Liver (tissue), 9 donors: ENCODE measurements around the gene EGLN1. TPM values are rescaled to one million over a fixed set of nuclear protein-coding genes. Genes with fewer than 3 reads are reported as not detected.
A peak's percentile ranks its signal among the peaks of the same experiment; 100 is the strongest.
"Not testable (repeated sequence)": the region's sequence is repeated elsewhere in the genome, so short reads cannot be mapped to it uniquely, and the experiment has no call there.

Source experiments
- DNase-seq: peaks from one replicate; pipeline ENCODE4 v3.0.0-alpha.2; 2017; ENCODE audit warnings: low spot score
- H3K27ac ChIP-seq, 2 donors: one replicate each; pipeline ENCODE4 v1.7.0; 2013; ENCODE audit warnings: inconsistent platforms in 2 of 2, low read length in 2 of 2, control low read depth in 1 of 2, low read depth in 1 of 2, mild to moderate bottlenecking in 1 of 2
- H3K27me3 ChIP-seq, 4 donors: one replicate each; pipeline versions ENCODE4 v1.6.1 to v1.7.0; 2013; ENCODE audit warnings: low read length in 3 of 4, inconsistent platforms in 1 of 4, mild to moderate bottlenecking in 1 of 4, moderate library complexity in 1 of 4; ENCODE audit not compliant: control insufficient read depth in 4 of 4, insufficient read depth in 4 of 4
- H3K36me3 ChIP-seq, 4 donors: one replicate each; pipeline versions ENCODE4 v1.6.1 to v1.7.0; 2013; ENCODE audit warnings: low read length in 3 of 4, mild to moderate bottlenecking in 3 of 4, low read depth in 1 of 4, moderate library complexity in 1 of 4; ENCODE audit not compliant: control insufficient read depth in 4 of 4, insufficient read depth in 3 of 4
- H3K4me1 ChIP-seq, 4 donors: one replicate each; pipeline versions ENCODE4 v1.6.1 to v1.7.0; 2013; ENCODE audit warnings: low read length in 3 of 4, mild to moderate bottlenecking in 3 of 4, moderate library complexity in 1 of 4; ENCODE audit not compliant: control insufficient read depth in 4 of 4, insufficient read depth in 4 of 4
- H3K4me3 ChIP-seq, 3 donors: one replicate each; pipeline versions ENCODE4 v1.6.1 to v1.7.0; 2013; ENCODE audit warnings: low read length in 3 of 3, control low read depth in 1 of 3, low read depth in 1 of 3, mild to moderate bottlenecking in 1 of 3
- H3K9ac ChIP-seq, 2 donors: one replicate each; pipeline ENCODE4 v1.7.0; 2013; ENCODE audit warnings: low read length in 2 of 2, mild to moderate bottlenecking in 2 of 2, moderate library complexity in 2 of 2, control low read depth in 1 of 2, low read depth in 1 of 2
- H3K9me3 ChIP-seq, 4 donors: one replicate each; pipeline versions ENCODE4 v1.6.1 to v1.7.0; 2013; ENCODE audit warnings: low read length in 3 of 4; ENCODE audit not compliant: control insufficient read depth in 4 of 4
- EGR1 ChIP-seq, 2 donors: IDR thresholded peaks; 2 replicates each; pipeline ENCODE4 v1.6.1; 2016 to 2018; ENCODE audit warnings: antibody characterized with exemption in 2 of 2, low read depth in 2 of 2
- FOXA1 ChIP-seq: IDR thresholded peaks from 2 replicates; pipeline ENCODE4 v1.6.1; 2016; ENCODE audit warnings: antibody characterized with exemption
- FOXA2 ChIP-seq: IDR thresholded peaks from 2 replicates; pipeline ENCODE4 v1.6.1; 2016; ENCODE audit warnings: antibody characterized with exemption
- GABPA ChIP-seq, 2 donors: IDR thresholded peaks in 1 of 2; conservative IDR thresholded peaks in 1 of 2; 2 replicates each; pipeline ENCODE4 v1.6.1; 2016; ENCODE audit warnings: antibody characterized with exemption in 2 of 2, mild to moderate bottlenecking in 1 of 2, moderate library complexity in 1 of 2
- HNF4G ChIP-seq: IDR thresholded peaks from 2 replicates; pipeline ENCODE4 v1.6.1; 2016; ENCODE audit warnings: antibody characterized with exemption
- JUND ChIP-seq, 2 donors: IDR thresholded peaks; 2 replicates each; pipeline ENCODE4 v1.6.1; 2016; ENCODE audit warnings: antibody characterized with exemption in 2 of 2
- MAX ChIP-seq: IDR thresholded peaks from 2 replicates; pipeline ENCODE4 v1.6.1; 2016; ENCODE audit warnings: antibody characterized with exemption
- NR2F2 ChIP-seq: IDR thresholded peaks from 2 replicates; pipeline ENCODE4 v1.6.1; 2016; ENCODE audit warnings: antibody characterized with exemption
- SP1 ChIP-seq: IDR thresholded peaks from 2 replicates; pipeline ENCODE4 v1.6.1; 2018; ENCODE audit warnings: antibody characterized with exemption, mild to moderate bottlenecking
- TAF1 ChIP-seq: conservative IDR thresholded peaks from 2 replicates; pipeline ENCODE4 v1.6.1; 2016; ENCODE audit warnings: antibody characterized with exemption, mild to moderate bottlenecking
- YY1 ChIP-seq: IDR thresholded peaks from 2 replicates; pipeline ENCODE4 v1.6.1; 2016; ENCODE audit warnings: antibody characterized with exemption, mild to moderate bottlenecking
- WGBS: extraction: QIAGEN DNeasy Blood & Tissue Kit; methylation state at CpG from one replicate; pipeline ENCODE4 v1.1.7; 2013; 5-methylcytosine and 5-hydroxymethylcytosine counted together
- polyA plus RNA-seq, 2 donors: library from polyadenylated mRNA; stranded (reverse) in 1 of 2; unstranded in 1 of 2; fragments of 200-250 nt in 1 of 2; fragments of >200 nt in 1 of 2; fragmentation: Nextera tagmentation in 1 of 2; extraction: Ambion mirVana in 1 of 2; gene quantifications; one replicate each; pipeline versions ENCODE4 v1.2.1 to v1.2.3, GENCODE V29; 2013 to 2015
- total RNA-seq, 2 donors: library from RNA; depleted of rRNA; stranded (reverse); fragments of >200 nt; gene quantifications; one replicate each; pipeline ENCODE4 v1.2.3, GENCODE V29; 2014
- donor health status: healthy.
- donor health status: healthy.
- donor health status: healthy.
- donor health status: healthy.
- donor health status: healthy.

The EGLN1 gene
- total and polyA plus RNA-seq, 4 donors = 7.2 to 44.8 (median 22.2) TPM

- H3K4me1 ChIP-seq = peaks cover 0 to 6% (median 2%) of the 10 kb centered on the region in 4 donors
- peaks cover 5 to 34% (median 18%) of the 10 kb centered on the region in 4 donors for H3K36me3 ChIP-seq
- TF ChIP-seq MAX (no peak), JUND (IDR thresholded peaks at IDR 0.05) (peak in 1 of 2 donors; percentile 46)
- WGBS = 87% methylated on average over 5 of the region's 5 CpGs
- no peaks in the 10 kb centered on the region for H3K27me3 ChIP-seq
- H3K4me3 ChIP-seq = no peak overlapping the region
- H3K27ac ChIP-seq = no peak overlapping the region
- no peak for DNase-seq
- H3K9me3 ChIP-seq = no peaks in the 10 kb centered on the region
- H3K9ac ChIP-seq = no peak overlapping the region
Observed at GRCh38 chr1:231354330-231355020, 67.6 kb downstream of the EGLN1 start.

GRCh38 chr1:231353086-231353485 is 69.0 kb downstream of the EGLN1 start:
- Histone ChIP-seq H3K9ac (no peak overlapping the region), H3K4me3 (no peak overlapping the region), H3K27me3 (no peaks in the 10 kb centered on the region), H3K36me3 (peaks cover 6 to 36% (median 21%) of the 10 kb centered on the region in 4 donors), H3K27ac (no peak overlapping the region), H3K9me3 (no peaks in the 10 kb centered on the region), H3K4me1 (peaks cover 0 to 5% (median 1%) of the 10 kb centered on the region in 4 donors)
- TF ChIP-seq FOXA1 (no peak), FOXA2 (no peak), JUND (IDR thresholded peaks at IDR 0.05) (no peak), TAF1 (no peak), MAX (no peak), EGR1 (IDR thresholded peaks at IDR 0.05; ENCODE audit: low read depth in 2 of 2) (no peak), YY1 (no peak), GABPA (IDR thresholded peaks at IDR 0.05 in 1 of 2, conservative IDR thresholded peaks at IDR 0.05 in 1 of 2) (no peak), HNF4G (no peak), SP1 (no peak)
- WGBS = 64% methylated on average over 2 of the region's 2 CpGs
- DNase-seq = no peak

- Histone ChIP-seq H3K9ac (no peak overlapping the region), H3K9me3 (no peaks in the 10 kb centered on the region), H3K4me3 (no peak overlapping the region), H3K27me3 (no peaks in the 10 kb centered on the region), H3K36me3 (peaks cover 6 to 43% (median 24%) of the 10 kb centered on the region in 4 donors), H3K27ac (no peak overlapping the region), H3K4me1 (no peaks in the 10 kb centered on the region)
- DNase-seq = no peak
- TF ChIP-seq NR2F2 = no peak
- no peak for TF ChIP-seq TAF1
- 73% methylated on average over 2 of the region's 2 CpGs for WGBS
Observed at GRCh38 chr1:231351816-231352215, 70.3 kb downstream of the EGLN1 start.

- DNase-seq, H3K27me3 ChIP-seq, H3K4me1 ChIP-seq, H3K9me3 ChIP-seq, H3K4me3 ChIP-seq, H3K9ac ChIP-seq, H3K27ac ChIP-seq: not testable (repeated sequence)
- H3K36me3 ChIP-seq = peaks cover 6 to 50% (median 25%) of the 10 kb centered on the region in 4 donors
- WGBS = 97% methylated on average over 1 of the region's 1 CpG
Observed at GRCh38 chr1:231348856-231349255, 73.2 kb downstream of the EGLN1 start.
